PFSK-1 (cell line): Measurements from ENCODE around the gene TNRC6A.

Experiments used
- POLR2AphosphoS5 ChIP-seq: IDR thresholded peaks from 2 replicates; pipeline ENCODE4 v1.6.1; 2012; ENCODE audit warnings: low read depth, mild to moderate bottlenecking, control low read depth, low read length, moderate library complexity
- SIN3A ChIP-seq: IDR thresholded peaks from 2 replicates; pipeline ENCODE4 v1.6.1; 2012; ENCODE audit warnings: mild to moderate bottlenecking, low read length, moderate library complexity, borderline replicate concordance; ENCODE audit not compliant: insufficient read depth
- TF ChIP-seq, protein P1 (sequence below), 2 experiments: IDR thresholded peaks; 2 replicates each; pipeline versions ENCODE4 v1.6.1 to v1.8.0; 2011 to 2012; ENCODE audit warnings: low read depth in 2 of 2, low read length in 2 of 2, control low read depth in 1 of 2, inconsistent platforms in 1 of 2, mild to moderate bottlenecking in 1 of 2, moderate library complexity in 1 of 2; ENCODE audit not compliant: insufficient read depth in 1 of 2

DNA sequence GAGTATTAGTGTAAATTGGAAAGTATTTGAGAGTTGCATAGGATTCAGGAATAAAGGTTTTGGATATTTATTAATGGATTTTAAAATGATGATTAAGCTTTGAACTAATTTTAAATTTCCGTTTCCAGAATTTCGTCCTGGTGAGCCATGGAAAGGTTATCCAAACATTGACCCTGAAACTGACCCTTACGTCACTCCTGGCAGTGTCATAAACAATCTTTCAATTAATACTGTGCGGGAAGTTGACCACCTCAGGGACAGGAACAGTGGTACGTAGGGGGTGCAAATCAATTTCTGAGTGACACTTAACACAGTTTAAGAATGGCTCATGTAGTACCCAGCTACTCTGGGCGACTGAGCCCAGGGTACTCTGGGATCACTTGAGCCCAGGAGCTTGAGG is 87.2 kb downstream of the TNRC6A start:
- TF ChIP-seq, protein P1, sequence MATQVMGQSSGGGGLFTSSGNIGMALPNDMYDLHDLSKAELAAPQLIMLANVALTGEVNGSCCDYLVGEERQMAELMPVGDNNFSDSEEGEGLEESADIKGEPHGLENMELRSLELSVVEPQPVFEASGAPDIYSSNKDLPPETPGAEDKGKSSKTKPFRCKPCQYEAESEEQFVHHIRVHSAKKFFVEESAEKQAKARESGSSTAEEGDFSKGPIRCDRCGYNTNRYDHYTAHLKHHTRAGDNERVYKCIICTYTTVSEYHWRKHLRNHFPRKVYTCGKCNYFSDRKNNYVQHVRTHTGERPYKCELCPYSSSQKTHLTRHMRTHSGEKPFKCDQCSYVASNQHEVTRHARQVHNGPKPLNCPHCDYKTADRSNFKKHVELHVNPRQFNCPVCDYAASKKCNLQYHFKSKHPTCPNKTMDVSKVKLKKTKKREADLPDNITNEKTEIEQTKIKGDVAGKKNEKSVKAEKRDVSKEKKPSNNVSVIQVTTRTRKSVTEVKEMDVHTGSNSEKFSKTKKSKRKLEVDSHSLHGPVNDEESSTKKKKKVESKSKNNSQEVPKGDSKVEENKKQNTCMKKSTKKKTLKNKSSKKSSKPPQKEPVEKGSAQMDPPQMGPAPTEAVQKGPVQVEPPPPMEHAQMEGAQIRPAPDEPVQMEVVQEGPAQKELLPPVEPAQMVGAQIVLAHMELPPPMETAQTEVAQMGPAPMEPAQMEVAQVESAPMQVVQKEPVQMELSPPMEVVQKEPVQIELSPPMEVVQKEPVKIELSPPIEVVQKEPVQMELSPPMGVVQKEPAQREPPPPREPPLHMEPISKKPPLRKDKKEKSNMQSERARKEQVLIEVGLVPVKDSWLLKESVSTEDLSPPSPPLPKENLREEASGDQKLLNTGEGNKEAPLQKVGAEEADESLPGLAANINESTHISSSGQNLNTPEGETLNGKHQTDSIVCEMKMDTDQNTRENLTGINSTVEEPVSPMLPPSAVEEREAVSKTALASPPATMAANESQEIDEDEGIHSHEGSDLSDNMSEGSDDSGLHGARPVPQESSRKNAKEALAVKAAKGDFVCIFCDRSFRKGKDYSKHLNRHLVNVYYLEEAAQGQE (IDR thresholded peaks at IDR 0.05; ENCODE audit: insufficient read depth in 1 of 2, low read depth in 2 of 2, low read length in 2 of 2) = no peak
- TF ChIP-seq POLR2AphosphoS5 (no peak), SIN3A (no peak)
